ENCODE data around the gene SYNGAP1.

Gene SYNGAP1

DNA sequence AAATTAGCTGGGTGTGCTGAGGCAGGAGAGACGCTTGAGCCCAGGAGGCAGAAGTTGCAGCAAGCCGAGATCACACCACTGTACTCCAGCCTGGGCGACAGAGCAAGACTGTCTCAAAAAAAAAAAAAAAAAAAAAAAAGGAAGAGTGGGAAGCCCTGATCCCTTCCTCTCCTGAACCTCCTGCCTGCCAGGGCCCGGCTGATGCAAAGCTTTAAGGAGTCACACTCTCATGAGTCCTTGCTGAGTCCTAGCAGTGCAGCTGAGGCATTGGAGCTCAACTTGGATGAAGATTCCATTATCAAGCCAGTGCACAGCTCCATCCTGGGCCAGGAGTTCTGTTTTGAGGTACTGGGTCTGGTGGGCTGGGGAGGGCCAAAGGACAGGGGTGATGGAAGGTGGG, 15.1 kb downstream of the SYNGAP1 start:
- in situ Hi-C loops (cut with MboI; ENCODE audit: low sequenced_read_pairs), result no loop called here

DNA sequence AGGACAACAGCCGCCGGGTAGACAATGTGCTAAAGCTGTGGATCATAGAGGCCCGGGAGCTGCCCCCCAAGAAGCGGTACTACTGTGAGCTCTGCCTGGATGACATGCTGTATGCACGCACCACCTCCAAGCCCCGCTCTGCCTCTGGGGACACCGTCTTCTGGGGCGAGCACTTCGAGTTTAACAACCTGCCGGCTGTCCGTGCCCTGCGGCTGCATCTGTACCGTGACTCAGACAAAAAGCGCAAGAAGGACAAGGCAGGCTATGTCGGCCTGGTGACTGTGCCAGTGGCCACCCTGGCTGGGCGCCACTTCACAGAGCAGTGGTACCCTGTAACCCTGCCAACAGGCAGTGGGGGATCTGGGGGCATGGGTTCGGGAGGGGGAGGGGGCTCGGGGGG, 17.8 kb downstream of the SYNGAP1 start:
- in situ Hi-C loops (cut with MboI; ENCODE audit: low sequenced_read_pairs), result no loop called here

DNA sequence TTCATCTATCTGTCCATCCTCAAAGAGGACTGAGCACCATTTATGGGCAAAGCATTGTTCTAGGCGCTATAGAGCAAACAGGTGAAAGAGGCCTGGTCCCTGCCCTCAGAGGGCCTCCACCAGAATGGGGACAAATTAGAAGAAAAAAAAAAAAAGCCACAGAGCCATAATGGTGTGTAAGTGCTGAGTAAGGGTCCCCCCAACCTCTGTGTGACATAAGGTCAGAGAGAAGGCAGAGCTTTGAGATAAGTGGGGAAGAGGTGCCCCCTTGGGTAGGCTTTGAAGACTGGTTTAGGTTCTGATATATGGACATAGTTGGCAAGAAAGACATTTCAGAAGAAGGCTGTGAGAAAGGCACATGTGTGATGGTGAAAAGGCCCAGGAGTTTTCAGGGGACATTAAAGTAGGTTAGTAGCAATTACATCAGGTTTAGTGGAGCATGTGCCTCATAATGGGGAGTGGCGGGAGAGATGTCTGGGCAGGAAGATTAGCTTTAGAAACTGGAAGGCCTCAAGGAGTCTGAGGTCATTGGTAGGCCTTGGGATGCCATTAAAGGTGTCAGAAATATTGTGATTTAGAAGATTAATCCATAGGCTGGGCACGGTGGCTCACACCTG, 19.2 kb downstream of the SYNGAP1 start:
- in situ Hi-C loops (cut with MboI; ENCODE audit: low sequenced_read_pairs), result no loop called here

DNA sequence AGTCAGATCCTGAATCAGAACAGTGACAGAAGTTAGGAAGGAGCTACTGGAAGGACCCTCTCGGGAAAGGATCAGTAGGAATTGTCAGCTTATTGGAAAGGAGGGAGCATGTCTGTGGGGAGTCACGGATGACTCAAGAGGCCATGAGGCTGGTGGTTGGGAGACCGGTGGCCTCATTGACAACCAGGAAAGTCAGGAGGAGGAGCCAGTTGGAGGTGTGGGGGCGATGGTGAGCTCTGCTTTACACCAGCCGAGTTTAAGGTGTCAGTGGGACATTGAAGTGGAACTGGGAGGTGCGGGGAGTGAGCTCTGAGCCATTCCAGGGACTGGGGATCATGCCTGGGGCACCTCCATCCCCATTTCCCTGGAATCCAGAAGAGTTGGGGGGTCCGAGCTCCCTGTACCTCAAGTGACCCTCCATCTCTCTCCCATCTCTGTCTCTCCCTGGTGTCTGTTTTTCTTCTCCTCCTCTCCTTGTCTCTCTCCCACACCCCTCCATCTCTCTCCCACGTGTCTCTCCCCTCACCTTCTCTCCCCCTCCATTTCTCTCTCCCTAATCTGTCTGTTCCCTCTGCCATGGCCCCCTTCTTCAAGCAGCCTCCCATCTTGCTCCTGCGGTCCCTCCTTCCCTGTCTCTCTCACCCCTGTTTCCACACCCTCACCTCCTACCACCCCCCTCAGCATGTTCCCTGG, 20.2 kb downstream of the SYNGAP1 start:
- in situ Hi-C loops (cut with MboI; ENCODE audit: low sequenced_read_pairs), result no loop called here

DNA sequence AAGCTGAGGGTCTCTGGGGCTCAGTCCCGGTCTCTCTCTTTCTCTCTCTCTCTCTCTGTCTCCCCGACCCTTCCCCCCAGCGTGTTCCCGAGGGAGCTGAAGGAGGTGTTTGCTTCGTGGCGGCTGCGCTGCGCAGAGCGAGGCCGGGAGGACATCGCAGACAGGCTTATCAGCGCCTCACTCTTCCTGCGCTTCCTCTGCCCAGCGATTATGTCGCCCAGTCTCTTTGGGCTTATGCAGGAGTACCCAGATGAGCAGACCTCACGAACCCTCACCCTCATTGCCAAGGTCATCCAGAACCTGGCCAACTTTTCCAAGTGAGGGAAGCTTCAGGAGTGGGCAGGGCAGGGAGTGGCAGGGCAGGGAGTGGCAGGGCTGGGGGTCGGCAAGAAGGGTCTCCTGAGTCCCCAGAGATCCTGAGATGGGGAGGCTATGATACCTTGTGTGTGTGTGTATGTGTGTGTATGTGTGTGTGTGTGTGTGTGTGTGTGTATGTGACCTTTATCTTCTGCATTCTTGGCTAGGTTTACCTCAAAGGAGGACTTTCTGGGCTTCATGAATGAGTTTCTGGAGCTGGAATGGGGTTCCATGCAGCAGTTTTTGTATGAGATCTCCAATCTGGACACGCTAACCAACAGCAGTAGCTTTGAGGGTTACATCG, 20.9 kb downstream of the SYNGAP1 start:
- in situ Hi-C loops (cut with MboI; ENCODE audit: low sequenced_read_pairs), result no loop called here

DNA sequence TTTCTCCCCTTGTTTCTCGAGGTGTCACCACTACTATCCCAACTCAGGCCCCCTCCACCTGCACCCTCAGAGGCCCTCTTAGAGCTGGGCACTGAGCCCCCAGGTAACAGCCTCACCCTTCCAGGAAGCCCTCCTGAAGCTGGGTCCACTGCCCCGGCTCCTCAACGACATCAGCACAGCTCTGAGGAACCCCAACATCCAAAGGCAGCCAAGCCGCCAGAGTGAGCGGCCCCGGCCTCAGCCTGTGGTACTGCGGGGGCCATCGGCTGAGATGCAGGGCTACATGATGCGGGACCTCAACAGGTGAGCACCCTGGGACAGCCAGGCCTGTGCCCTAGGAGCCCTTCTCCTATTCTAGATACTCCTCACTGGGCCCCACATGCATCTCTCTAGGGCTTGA, 21.6 kb downstream of the SYNGAP1 start:
- in situ Hi-C loops (cut with MboI; ENCODE audit: low sequenced_read_pairs), result no loop called here

DNA sequence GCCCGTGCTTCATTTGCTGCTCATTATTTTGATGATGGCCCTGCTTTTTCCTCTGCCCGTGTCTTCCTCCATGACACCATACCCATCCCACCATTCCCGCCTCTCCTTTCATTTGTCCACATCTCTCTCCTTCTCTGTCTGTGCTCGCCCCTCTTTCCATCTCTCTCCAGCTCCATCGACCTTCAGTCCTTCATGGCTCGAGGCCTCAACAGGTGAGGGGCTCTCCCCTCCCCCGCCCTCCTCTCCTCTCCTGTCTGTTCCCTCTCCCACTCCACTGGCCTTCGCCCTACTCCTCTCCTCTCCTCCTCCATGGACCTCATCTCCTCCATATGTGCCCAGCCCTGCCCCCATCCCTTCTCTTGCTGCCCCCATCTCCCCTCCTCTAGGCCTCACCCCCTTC, 22.4 kb downstream of the SYNGAP1 start:
- in situ Hi-C loops (cut with MboI; ENCODE audit: low sequenced_read_pairs), result no loop called here

DNA sequence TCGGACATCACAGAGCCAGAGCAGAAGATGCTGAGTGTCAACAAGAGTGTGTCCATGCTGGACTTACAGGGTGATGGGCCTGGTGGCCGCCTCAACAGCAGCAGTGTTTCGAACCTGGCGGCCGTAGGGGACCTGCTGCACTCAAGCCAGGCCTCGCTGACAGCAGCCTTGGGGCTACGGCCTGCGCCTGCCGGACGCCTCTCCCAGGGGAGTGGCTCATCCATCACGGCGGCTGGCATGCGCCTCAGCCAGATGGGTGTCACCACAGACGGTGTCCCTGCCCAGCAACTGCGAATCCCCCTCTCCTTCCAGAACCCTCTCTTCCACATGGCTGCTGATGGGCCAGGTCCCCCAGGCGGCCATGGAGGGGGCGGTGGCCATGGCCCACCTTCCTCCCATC, 23.2 kb downstream of the SYNGAP1 start:
- in situ Hi-C loops (cut with MboI; ENCODE audit: low sequenced_read_pairs), result no loop called here

DNA sequence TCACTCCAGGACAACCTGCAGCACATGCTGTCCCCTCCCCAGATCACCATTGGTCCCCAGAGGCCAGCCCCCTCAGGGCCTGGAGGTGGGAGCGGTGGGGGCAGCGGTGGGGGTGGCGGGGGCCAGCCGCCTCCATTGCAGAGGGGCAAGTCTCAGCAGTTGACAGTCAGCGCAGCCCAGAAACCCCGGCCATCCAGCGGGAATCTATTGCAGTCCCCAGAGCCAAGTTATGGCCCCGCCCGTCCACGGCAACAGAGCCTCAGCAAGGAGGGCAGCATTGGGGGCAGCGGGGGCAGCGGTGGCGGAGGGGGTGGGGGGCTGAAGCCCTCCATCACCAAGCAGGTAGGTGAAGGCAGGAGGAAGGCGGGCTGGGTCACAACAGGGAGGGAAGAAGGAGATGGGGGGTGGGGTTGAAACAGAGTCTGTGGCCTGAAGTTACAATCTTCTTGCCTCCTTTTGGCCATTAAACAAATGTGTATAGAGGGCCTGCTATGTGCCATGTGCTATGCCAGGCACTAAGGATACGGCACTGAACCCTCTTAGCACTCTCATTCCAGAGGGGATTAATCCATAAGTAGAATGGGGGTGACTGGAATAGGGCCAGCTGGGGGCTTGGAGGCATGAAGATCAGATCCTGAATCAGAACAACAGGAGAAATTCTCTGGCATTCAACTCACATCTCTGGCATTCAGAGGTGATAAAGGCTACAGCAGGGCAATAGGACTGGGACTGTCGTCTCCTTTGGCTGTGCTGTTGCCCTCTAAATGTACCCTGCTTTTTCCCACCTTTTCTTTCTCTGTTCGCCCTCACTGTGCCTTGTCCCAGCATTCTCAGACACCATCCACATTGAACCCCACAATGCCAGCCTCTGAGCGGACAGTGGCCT, 24.0 kb downstream of the SYNGAP1 start:
- in situ Hi-C loops (cut with MboI; ENCODE audit: low sequenced_read_pairs), result no loop called here

DNA sequence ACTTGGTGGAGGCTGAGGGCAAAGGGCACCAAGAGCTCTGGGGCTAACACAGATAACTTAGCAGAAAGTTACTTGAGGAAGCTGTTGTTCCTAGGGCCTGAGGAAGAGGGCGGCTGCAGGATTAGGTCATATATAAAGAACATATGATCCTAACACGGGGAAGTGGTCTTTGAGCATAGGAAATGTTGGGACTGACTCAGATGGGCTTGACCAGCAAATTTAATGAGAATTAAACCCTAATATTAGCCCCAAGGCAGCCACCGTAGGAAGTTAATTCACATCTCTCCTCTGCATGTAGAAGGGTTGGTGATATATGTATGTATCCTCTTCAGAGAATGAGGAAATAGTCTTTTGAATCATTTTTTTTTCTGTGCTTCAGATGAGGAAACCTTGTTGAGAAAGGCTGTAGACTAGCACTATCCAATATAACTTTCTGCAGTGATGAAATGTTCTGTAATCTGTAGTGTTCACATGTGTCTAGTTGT, 25.3 kb downstream of the SYNGAP1 start:
- in situ Hi-C loops (cut with MboI; ENCODE audit: low sequenced_read_pairs), result no loop called here

DNA sequence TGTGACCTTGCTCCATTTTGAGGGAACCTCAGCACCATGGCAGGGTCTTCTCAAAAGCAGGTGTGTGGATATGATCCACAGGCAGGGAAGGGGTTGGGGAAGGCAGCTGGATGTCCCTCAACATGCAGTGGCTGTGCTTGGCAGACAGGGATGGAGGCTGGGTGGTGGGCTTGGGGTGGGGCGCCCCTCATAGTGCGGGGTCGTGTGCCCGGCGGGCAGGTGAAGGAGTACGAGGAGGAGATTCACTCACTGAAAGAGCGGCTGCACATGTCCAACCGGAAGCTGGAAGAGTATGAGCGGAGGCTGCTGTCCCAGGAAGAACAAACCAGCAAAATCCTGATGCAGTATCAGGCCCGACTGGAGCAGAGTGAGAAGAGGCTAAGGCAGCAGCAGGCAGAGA, 26.5 kb downstream of the SYNGAP1 start:
- in situ Hi-C loops (cut with MboI; ENCODE audit: low sequenced_read_pairs), result no loop called here

DNA sequence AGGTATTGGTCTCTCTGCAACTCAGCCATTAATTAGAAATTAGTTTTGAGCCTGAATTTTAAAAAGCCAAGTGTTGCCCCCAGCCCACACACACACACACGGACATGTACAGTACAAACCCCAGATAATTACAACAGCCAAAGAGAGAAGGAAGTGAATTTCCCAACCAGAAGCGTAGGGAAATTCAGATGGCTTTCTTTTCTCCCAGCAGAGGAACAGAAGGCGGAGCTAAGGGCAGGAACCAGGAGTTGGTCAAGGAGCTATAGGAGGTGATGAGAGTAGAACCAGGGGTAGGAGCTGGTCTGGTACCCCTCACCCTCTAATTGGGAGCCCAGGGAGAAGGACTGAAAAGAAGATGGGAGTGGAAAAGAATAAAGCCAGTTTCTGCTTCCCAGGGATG, 30.6 kb downstream of the SYNGAP1 start:
- in situ Hi-C loops (cut with MboI; ENCODE audit: low sequenced_read_pairs), result no loop called here

DNA sequence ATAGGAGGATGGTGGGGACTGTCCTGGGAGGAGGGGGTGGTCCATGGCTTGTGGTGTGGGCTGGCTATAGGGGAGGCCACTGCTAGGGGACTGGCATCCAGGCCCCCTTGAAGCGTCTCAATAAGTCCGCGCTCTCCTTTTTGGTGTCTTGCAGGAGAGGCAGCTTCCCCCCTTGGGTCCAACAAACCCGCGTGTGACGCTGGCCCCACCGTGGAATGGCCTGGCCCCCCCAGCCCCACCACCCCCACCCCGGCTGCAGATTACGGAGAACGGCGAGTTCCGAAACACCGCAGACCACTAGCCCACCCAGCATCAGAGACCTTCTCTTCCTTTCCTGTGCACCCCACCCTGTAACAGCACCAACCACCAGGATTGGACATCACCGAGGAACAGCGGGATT, 31.7 kb downstream of the SYNGAP1 start:
- in situ Hi-C loops (cut with MboI; ENCODE audit: low sequenced_read_pairs), result no loop called here

DNA sequence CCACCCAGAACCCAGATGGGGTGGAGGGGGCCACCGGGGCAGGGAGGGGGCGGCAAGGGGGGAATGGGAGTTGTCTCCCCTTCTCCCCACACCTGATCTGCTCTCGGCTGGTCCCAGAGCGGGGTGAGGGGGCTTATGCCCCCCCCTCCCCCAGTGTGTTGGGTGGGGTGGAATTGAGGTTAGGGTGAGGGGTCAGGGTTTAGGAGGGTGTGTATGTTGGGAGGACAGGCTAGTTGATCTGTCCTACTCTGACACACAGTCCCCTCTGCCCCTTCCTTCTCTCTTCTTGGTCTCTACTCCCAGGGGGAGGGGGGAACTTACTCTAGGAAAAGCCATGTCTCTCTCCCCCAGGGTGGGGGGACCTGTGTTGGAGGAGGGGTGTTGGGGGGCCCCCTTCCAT, 32.6 kb downstream of the SYNGAP1 start:
- in situ Hi-C loops (cut with MboI; ENCODE audit: low sequenced_read_pairs), result no loop called here

DNA sequence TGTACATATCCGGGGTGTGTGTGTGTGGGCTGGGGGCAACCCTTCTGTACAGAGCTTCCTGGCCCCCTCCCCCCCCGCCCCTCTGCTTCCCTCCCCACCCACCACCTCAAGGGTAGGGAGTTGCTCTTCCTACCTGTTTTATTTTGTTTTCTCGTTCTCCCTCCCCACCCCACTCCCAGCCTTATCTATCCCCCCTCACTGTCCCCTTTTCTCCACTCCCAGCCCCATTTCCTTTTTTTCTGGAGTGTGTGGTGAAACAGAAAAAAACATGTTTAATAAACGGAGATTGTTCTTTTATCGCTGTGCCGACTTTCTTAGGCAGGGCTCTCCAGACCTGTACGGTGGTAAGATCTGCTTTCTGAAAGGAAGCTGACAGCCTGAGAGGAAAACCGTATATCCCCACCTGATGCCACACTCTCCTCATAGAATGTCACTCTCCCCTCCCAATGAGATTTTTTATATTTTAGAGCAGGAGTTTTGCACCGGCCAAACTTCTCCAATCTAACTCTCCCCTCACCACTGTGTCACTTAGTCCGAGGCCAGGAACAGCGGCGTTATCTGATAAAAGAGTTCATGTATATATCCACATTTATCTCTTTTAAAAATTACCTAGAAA, 33.6 kb downstream of the SYNGAP1 start:
- in situ Hi-C loops (cut with MboI; ENCODE audit: low sequenced_read_pairs), result no loop called here

DNA sequence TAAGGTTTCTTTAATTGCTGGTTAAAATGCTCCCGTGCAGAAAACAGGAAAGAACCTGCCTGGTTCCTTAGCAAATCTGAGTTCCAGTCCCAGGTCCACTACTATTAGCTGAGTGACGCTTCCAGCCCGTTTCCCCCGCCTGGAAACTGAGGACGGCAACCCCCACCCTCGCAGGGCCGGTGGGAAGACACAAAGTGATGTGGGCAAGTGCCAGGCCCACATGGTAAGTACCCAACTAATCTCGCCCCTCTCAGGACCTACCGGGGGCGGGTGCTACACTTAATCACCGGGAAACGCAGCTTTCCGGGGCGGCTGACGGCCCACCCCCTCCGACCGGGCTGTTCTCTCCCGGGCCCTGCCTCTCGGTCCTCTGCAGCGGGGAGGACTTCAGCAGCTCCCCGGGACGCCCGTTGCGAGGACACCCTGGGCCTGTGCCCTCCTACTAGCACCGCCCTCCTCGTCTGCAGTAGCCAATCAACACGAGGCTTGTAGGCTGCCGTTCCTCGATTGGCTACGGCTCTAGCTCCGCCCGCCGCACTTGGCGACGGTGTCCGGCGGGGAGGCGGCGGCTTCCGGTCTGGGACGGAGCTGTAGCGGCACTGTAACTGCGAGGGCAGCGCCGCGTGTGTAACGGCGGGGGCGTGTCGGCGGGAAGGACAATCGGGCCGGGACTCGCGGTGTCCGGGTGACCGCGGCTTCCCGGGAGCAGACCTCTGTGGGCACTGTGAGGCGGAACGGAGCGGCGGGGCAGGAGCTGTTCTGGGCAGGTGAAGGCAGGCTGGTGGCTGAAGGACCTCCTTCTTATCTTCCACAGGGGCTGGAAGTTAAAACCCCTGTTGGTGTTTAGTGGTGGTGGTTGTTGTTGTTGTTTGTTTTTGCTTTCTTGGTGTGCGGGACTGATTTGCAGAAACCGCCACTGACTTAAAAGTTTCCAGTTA, 34.4 kb downstream of the SYNGAP1 start, which contains the start of gene ZBTB9:
Gene ZBTB9 (plus strand): TSS at position 568 of the 938 bp plus-strand sequence. CDS start 525 bp downstream, outside the sequence.
- in situ Hi-C loops (cut with MboI; ENCODE audit: low sequenced_read_pairs), result no loop called here

DNA sequence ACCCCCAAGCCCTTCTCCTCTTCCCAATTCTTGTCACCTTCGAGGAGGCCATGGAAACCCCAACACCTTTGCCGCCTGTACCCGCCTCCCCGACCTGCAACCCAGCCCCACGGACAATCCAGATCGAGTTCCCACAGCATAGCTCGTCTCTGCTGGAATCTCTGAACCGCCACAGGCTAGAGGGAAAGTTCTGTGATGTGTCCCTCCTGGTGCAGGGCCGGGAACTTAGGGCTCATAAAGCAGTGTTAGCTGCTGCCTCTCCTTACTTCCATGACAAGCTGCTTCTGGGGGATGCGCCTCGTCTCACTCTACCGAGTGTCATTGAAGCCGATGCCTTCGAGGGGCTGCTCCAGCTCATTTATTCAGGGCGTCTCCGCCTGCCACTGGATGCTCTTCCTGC, 35.2 kb downstream of the SYNGAP1 start:
- in situ Hi-C loops (cut with MboI; ENCODE audit: low sequenced_read_pairs), result no loop called here

DNA sequence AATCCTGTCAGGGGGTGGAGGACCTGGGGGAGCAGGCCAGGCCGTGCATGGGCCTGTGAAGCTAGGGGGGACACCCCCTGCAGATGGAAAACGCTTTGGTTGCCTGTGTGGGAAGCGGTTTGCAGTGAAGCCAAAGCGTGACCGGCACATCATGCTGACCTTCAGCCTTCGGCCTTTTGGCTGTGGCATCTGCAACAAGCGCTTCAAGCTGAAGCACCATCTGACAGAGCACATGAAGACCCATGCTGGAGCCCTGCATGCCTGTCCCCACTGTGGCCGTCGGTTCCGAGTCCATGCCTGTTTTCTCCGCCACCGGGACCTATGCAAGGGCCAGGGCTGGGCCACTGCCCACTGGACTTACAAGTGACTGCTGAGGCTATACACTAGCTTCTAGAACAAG, 36.3 kb downstream of the SYNGAP1 start:
- in situ Hi-C loops (cut with MboI; ENCODE audit: low sequenced_read_pairs), result no loop called here

DNA sequence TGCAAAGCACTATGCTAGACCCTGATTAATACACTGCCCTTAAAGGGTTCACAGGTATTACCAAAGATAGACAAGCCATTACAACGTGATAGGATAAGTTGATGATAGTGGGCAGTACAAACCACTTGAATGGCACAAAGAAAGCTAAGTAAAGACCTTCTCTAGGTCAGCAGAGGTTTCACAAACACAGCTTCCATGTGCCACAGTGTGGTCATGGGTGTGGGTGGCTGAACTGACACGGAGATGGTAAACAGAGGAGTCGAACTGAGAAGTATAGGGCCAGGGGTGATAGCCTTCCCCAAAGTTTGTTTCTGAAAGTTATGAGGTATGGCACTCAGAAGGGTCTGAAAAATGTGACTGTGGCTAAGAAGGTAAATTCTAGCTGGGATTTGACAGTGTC, 38.8 kb downstream of the SYNGAP1 start:
- in situ Hi-C loops (cut with MboI; ENCODE audit: low sequenced_read_pairs), result no loop called here

DNA sequence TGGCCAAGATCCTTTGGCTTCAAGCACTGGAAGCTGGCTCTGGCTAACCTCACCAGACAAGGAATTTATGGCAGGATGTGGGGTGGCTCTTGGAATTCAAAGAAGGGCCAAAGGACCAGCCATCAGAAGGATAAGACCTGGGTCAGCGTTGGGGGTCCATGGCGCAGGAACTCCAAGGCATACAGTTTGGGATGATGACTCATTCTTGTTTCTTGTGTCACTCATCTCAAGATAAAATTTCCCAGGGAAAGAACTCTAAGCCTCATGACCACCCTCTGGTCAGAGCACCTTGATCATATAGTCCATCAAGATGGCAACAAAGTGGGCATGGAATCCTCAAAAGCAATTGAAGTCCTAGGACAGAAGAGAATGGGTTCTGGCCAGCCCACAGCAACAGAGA, 39.4 kb downstream of the SYNGAP1 start:
- in situ Hi-C loops (cut with MboI; ENCODE audit: low sequenced_read_pairs), result no loop called here

Measured in HL-60/S4 (cell line).